GM12873 (cell line): ENCODE data around the gene RPL39.

Source experiments
- CTCF ChIP-seq: IDR thresholded peaks from 2 replicates; pipeline ENCODE4 v1.5.1; 2012; ENCODE audit warnings: low read depth, mild to moderate bottlenecking, moderate library complexity, low read length, control low read depth; ENCODE audit not compliant: insufficient read depth; ENCODE audit errors: missing control alignments

The RPL39 gene

GRCh38 chrX:119791437-119792231, at the start of gene RPL39:
Gene RPL39 (minus strand): TSS chrX:119791630. CDS start chrX:119791576, 54 bp downstream.
- TF ChIP-seq CTCF, result no peak

GRCh38 chrX:119833905-119834304, 42.5 kb upstream of the RPL39 start:
- no peak for TF ChIP-seq CTCF

- no peak for TF ChIP-seq CTCF
These were observed 37.0 kb upstream of the RPL39 start for GRCh38 chrX:119828446-119828845.

- TF ChIP-seq CTCF, result no peak
These were observed 35.0 kb upstream of the RPL39 start for GRCh38 chrX:119826399-119826959.

GRCh38 chrX:119817130-119817690, 25.8 kb upstream of the RPL39 start:
- no peak for TF ChIP-seq CTCF

GRCh38 chrX:119816300-119816699, 24.9 kb upstream of the RPL39 start:
- TF ChIP-seq CTCF, result no peak

GRCh38 chrX:119809185-119809666, 17.8 kb upstream of the RPL39 start:
- TF ChIP-seq CTCF, result no peak
